Measurements from ENCODE around the gene HPS4.

GRCh38 chr22:26443901-26444690 lies 39.5 kb downstream of the HPS4 start:
- TF ChIP-seq CTCF (IDR thresholded peaks at IDR 0.05): no peak
- TF ChIP-seq POLR2A (IDR thresholded peaks at IDR 0.05): no peak

All from body of pancreas (tissue), 4 donors.